ENCODE data around the gene NINJ2. TPM values are rescaled to one million over a fixed set of nuclear protein-coding genes. Genes with fewer than 3 reads are reported as not detected.

The NINJ2 gene
- total RNA-seq, 4 donors from 2014 or later = 1.4 to 8.0 (median 5.6) TPM

GRCh38 chr12:543114-543451, 120.2 kb downstream of the NINJ2 start:
- in situ Hi-C loops (cut with MboI; ENCODE audit: low pct_ligation_motif_present in 1 of 4, low pct_unique_long_range_greater_than_20kb in 1 of 4, low sequenced_read_pairs in 3 of 4) = loop anchor here in 2 of 4 donors (5.0 to 10.0 kb wide), 2 partner anchors 86 to 98 kb away; partner anchors contain the start of gene B4GALNT3 (in 1 of the 2)
- Histone ChIP-seq H3K9me3 (no peaks in the 10 kb centered on the region), H3K4me3 (no peak overlapping the region), H3K27me3 (peaks cover 7% of the 10 kb centered on the region), H3K36me3 (no peaks in the 10 kb centered on the region), H3K27ac (no peak overlapping the region), H3K4me1 (peaks cover 14 to 47% (median 31%) of the 10 kb centered on the region in 4 donors)
- no peak for DNase-seq
- TF ChIP-seq POLR2AphosphoS5 (IDR thresholded peaks at IDR 0.05) (no peak), POLR2A (IDR thresholded peaks at IDR 0.05) (no peak), EP300 (IDR thresholded peaks at IDR 0.05; ENCODE audit: low read depth) (no peak), CTCF (IDR thresholded peaks at IDR 0.05) (no peak)
- no CpG with 5 or more reads among the region's 9 CpGs for WGBS, 2 donors (ENCODE audit: low coverage in 1 of 2)
- intact Hi-C loops (cut with DNase I; ENCODE audit: low total_unique reads) = no loop called here

- TF ChIP-seq POLR2AphosphoS5 (IDR thresholded peaks at IDR 0.05) (no peak), EP300 (IDR thresholded peaks at IDR 0.05; ENCODE audit: low read depth) (no peak), CTCF (IDR thresholded peaks at IDR 0.05) (no peak), POLR2A (IDR thresholded peaks at IDR 0.05) (no peak)
- 66% methylated on average over 8 of the region's 8 CpGs; no CpG with 5 or more reads in 1 of the 2 donors for WGBS, 2 donors (ENCODE audit: low coverage in 1 of 2)
- intact Hi-C loops (cut with DNase I; ENCODE audit: low total_unique reads) (no loop called here), in situ Hi-C loops (cut with MboI; ENCODE audit: low pct_ligation_motif_present in 1 of 4, low pct_unique_long_range_greater_than_20kb in 1 of 4, low sequenced_read_pairs in 3 of 4) (loop anchor here in 2 of 4 donors (5.0 to 10.0 kb wide), 2 partner anchors 85 to 98 kb away; partner anchors contain the start of gene B4GALNT3 (in 1 of the 2))
- H3K27ac ChIP-seq = no peak overlapping the region
- H3K27me3 ChIP-seq = peaks cover 7% of the 10 kb centered on the region
- no peak for DNase-seq
- H3K9me3 ChIP-seq = no peaks in the 10 kb centered on the region
- no peaks in the 10 kb centered on the region for H3K36me3 ChIP-seq
- H3K4me1 ChIP-seq = peaks cover 14 to 49% (median 32%) of the 10 kb centered on the region in 4 donors
- H3K4me3 ChIP-seq = no peak overlapping the region
Observed at GRCh38 chr12:542395-543113, 120.7 kb downstream of the NINJ2 start.

GRCh38 chr12:541676-542324, 121.4 kb downstream of the NINJ2 start:
- intact Hi-C loops (cut with DNase I; ENCODE audit: low total_unique reads) = no loop called here
- peak overlapping the region; percentile 84 to 90 (median 88) for H3K27ac ChIP-seq

More at GRCh38 chr12:541676-542324, 121.4 kb downstream of the NINJ2 start:
- TF ChIP-seq POLR2AphosphoS5 (IDR thresholded peaks at IDR 0.05) (no peak), EP300 (IDR thresholded peaks at IDR 0.05; ENCODE audit: low read depth) (no peak), CTCF (IDR thresholded peaks at IDR 0.05) (no peak), POLR2A (IDR thresholded peaks at IDR 0.05) (no peak)
- no peak for DNase-seq
- peaks cover 7% of the 10 kb centered on the region for H3K27me3 ChIP-seq
- 76% methylated on average over 8 of the region's 9 CpGs; no CpG with 5 or more reads in 1 of the 2 donors for WGBS, 2 donors (ENCODE audit: low coverage in 1 of 2)
- peaks cover 14 to 52% (median 33%) of the 10 kb centered on the region in 4 donors for H3K4me1 ChIP-seq
- H3K36me3 ChIP-seq = no peaks in the 10 kb centered on the region
- in situ Hi-C loops (cut with MboI; ENCODE audit: low pct_ligation_motif_present in 1 of 4, low pct_unique_long_range_greater_than_20kb in 1 of 4, low sequenced_read_pairs in 3 of 4) = loop anchor here in 2 of 4 donors (5.0 to 10.0 kb wide), 2 partner anchors 84 to 97 kb away; partner anchors contain the start of gene B4GALNT3 (in 1 of the 2)
- H3K9me3 ChIP-seq = no peaks in the 10 kb centered on the region
- no peak overlapping the region for H3K4me3 ChIP-seq
